22Rv1 (cell line): ENCODE results near the gene DPYSL4.

Experiments used
- ZFX ChIP-seq: fragments of 450-650 bp; IDR thresholded peaks from 2 replicates; pipeline ENCODE4 v1.6.1; 2017; ENCODE audit warnings: antibody characterized with exemption, borderline replicate concordance
- TF ChIP-seq, protein P1 (sequence below): fragments of 450-650 bp; IDR thresholded peaks from 2 replicates; pipeline ENCODE4 v1.5.1; 2017; ENCODE audit warnings: mild to moderate bottlenecking

GRCh38 chr10:132188331-132188730 lies 1.6 kb downstream of the DPYSL4 start:
- TF ChIP-seq, protein P1, sequence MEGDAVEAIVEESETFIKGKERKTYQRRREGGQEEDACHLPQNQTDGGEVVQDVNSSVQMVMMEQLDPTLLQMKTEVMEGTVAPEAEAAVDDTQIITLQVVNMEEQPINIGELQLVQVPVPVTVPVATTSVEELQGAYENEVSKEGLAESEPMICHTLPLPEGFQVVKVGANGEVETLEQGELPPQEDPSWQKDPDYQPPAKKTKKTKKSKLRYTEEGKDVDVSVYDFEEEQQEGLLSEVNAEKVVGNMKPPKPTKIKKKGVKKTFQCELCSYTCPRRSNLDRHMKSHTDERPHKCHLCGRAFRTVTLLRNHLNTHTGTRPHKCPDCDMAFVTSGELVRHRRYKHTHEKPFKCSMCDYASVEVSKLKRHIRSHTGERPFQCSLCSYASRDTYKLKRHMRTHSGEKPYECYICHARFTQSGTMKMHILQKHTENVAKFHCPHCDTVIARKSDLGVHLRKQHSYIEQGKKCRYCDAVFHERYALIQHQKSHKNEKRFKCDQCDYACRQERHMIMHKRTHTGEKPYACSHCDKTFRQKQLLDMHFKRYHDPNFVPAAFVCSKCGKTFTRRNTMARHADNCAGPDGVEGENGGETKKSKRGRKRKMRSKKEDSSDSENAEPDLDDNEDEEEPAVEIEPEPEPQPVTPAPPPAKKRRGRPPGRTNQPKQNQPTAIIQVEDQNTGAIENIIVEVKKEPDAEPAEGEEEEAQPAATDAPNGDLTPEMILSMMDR: no peak
- no peak for TF ChIP-seq ZFX
